Activated CD8-positive, alpha-beta memory T cell treated with anti-CD3 and anti-CD28 coated beads, Interleukin-2, amount 50 U/mL, for 48 hours (primary cell): ENCODE measurements around the gene MEX3D.
"Not testable (repeated sequence)": the region's sequence is repeated elsewhere in the genome, so short reads cannot be mapped to it uniquely, and the experiment has no call there.

Experiments used
- DNase-seq: peaks from one replicate; pipeline ENCODE4 v3.0.0-alpha.2; 2020

Gene MEX3D

GRCh38 chr19:1533510-1534150 is 34.5 kb downstream of the MEX3D start:
- DNase-seq: no peak

GRCh38 chr19:1532003-1532402 is 36.1 kb downstream of the MEX3D start:
- DNase-seq: no peak

- DNase-seq: no peak
Measured at GRCh38 chr19:1531587-1531986, 36.5 kb downstream of the MEX3D start.

GRCh38 chr19:1530856-1531255 is 37.3 kb downstream of the MEX3D start:
- not testable (repeated sequence) for DNase-seq

- DNase-seq: no peak
Measured at GRCh38 chr19:1529430-1529816, 38.7 kb downstream of the MEX3D start.

GRCh38 chr19:1528596-1529429 is 39.3 kb downstream of the MEX3D start:
- DNase-seq: no peak

- DNase-seq: no peak
Measured at GRCh38 chr19:1527650-1528309, 40.3 kb downstream of the MEX3D start.

GRCh38 chr19:1526979-1527649 is 41.0 kb downstream of the MEX3D start:
- no peak for DNase-seq

- DNase-seq: no peak
Measured at GRCh38 chr19:1526066-1526778, 41.9 kb downstream of the MEX3D start.

GRCh38 chr19:1525343-1525742 is 42.8 kb downstream of the MEX3D start:
- no peak for DNase-seq

GRCh38 chr19:1524972-1525325 is 43.2 kb downstream of the MEX3D start:
- DNase-seq: no peak

- no peak for DNase-seq
Measured at GRCh38 chr19:1524287-1524971, 43.7 kb downstream of the MEX3D start.

GRCh38 chr19:1523412-1524286 is 44.5 kb downstream of the MEX3D start, which contains the start of gene PLK5:
PLK5 (plus strand) TSS chr19:1524077; CDS start chr19:1526997, 2,920 bp downstream.
- DNase-seq: no peak

GRCh38 chr19:1522838-1523237 is 45.3 kb downstream of the MEX3D start:
- no peak for DNase-seq

GRCh38 chr19:1522061-1522460 is 46.1 kb downstream of the MEX3D start:
- DNase-seq: no peak

GRCh38 chr19:1521636-1522035 is 46.5 kb downstream of the MEX3D start:
- DNase-seq: no peak

- no peak for DNase-seq
Measured at GRCh38 chr19:1520203-1520780, 47.8 kb downstream of the MEX3D start.

- not testable (repeated sequence) for DNase-seq
Measured at GRCh38 chr19:1519802-1520201, 48.3 kb downstream of the MEX3D start.

GRCh38 chr19:1518471-1518870 is 49.7 kb downstream of the MEX3D start:
- DNase-seq: no peak

GRCh38 chr19:1516395-1516753 is 51.8 kb downstream of the MEX3D start:
- DNase-seq: no peak
